Activated CD4-positive, alpha-beta T cell treated with anti-CD3 and anti-CD28 coated beads for 4 hours (primary cell): ENCODE measurements around the gene ZFYVE21.
"Not testable (repeated sequence)": the region's sequence is repeated elsewhere in the genome, so short reads cannot be mapped to it uniquely, and the experiment has no call there.

ENCODE experiments used
- DNase-seq, 2 donors: peaks; one replicate each; pipeline ENCODE4 v3.0.0-alpha.2; 2020

ZFYVE21 gene

DNA sequence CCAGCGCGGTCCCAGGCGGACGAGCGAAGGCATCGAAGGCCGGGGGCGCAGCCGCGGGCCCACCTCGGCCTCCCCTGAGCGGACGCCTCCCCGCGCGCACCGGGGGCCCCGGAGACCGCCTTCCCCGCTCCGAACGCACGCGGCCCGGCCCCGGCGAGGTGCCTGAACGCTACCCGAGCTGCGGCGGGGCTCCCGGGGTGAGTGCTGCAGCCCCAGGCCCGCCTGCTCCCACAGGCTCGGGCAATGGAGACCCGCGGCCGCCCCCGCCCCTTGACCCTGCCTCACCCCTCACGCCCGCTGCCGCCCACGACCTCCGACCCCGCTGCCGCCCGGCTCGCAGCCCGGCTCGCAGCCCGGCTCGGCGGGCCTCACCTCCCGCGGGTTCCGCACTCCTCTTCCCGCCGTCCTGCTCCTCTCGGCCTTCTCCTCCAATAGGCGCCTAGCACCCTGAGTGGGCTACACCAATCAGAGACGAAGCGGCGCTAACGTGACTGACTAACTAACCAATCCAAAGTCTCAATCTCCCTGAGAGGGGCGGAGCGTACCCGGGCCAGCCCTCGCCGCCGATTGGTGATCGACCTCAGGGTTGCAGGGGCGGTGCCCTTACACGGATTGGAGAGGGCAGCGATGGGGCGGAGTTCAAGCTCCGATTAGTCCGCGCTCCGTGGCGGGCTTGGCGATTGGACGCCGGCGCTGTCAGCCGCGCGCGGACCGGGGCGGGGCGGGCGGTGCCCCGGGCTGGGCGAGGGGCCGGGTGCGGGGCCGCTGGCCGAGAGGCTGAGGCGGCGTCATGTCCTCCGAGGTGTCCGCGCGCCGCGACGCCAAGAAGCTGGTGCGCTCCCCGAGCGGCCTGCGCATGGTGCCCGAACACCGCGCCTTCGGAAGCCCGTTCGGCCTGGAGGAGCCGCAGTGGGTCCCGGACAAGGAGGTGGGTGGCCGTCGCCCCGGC, at the start of gene ZFYVE21, which contains the start of gene XRCC3:
TSS of gene ZFYVE21 (plus strand) at position 759 of the 949 bp plus-strand sequence. CDS start at position 791, 32 bp downstream.
TSS of gene XRCC3 (minus strand) at position 400 of the 949 bp plus-strand sequence. CDS start 4,364 bp downstream, outside the sequence.
- peak; percentile 100 for DNase-seq

- DNase-seq, result no peak
These were observed 47.9 kb upstream of the ZFYVE21 start for GRCh38 chr14:103667671-103668070.

GRCh38 chr14:103668117-103668516, 47.5 kb upstream of the ZFYVE21 start:
- DNase-seq, result no peak

DNA sequence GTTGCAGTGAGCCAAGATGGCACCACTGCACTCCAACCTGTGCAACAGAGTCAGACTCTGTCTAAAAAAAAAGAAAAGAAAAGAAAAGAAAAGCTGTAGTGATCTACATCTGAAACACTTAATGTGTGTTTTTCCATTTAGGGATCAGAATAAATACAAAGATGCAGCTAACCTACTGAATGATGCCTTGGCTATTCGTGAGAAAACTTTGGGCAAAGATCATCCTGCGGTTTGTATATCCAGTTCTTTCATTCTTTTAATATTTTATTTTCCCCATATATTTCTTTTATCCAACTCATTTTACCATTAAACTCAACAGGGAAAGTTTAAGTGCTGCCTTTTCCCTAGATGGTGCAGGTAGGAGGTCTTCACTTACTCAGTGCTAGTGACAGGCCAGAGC, 46.2 kb upstream of the ZFYVE21 start:
- no peak for DNase-seq

DNA sequence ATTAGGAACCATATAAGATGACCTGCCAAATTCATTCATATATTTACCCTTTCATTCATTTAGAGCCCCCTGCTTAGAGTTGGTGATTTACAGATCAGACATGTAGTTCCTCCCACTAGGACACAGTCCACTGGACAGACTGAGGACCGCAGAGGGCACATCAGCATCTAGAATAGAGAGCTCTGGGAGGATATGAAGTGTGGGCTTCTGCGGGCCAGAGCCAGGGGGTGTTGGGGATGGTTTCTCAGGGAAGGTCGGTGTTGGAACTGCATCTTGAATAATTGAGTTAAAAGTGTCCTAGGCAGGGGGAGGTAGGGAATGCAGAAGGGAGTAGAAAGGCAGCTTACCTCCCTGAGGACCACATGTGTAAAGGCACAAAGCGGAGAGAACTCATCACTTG, 43.7 kb upstream of the ZFYVE21 start:
- no peak for DNase-seq

- DNase-seq, result no peak
These were observed 39.7 kb upstream of the ZFYVE21 start for GRCh38 chr14:103675957-103676356.

- no peak for DNase-seq
These were observed 38.5 kb upstream of the ZFYVE21 start for GRCh38 chr14:103676881-103677675.

DNA sequence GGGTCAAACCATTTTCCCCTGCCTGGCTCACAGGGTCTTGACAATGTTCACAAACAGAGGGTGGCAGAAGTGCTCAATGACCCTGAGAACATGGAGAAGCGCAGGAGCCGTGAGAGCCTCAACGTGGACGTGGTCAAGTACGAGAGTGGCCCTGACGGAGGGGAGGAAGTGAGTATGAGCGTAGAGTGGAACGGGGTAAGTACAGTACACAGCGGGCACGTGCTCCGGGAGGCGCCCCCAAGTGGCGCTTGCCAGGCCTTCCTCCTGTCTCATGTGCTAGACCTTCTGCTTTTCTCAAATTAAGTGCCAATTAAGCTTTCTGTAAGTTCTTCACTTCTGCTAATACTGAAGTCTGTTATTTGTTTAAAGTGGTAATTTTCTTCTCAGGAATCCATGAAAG, 36.3 kb upstream of the ZFYVE21 start:
- peak; percentile 16 to 24 for DNase-seq

DNA sequence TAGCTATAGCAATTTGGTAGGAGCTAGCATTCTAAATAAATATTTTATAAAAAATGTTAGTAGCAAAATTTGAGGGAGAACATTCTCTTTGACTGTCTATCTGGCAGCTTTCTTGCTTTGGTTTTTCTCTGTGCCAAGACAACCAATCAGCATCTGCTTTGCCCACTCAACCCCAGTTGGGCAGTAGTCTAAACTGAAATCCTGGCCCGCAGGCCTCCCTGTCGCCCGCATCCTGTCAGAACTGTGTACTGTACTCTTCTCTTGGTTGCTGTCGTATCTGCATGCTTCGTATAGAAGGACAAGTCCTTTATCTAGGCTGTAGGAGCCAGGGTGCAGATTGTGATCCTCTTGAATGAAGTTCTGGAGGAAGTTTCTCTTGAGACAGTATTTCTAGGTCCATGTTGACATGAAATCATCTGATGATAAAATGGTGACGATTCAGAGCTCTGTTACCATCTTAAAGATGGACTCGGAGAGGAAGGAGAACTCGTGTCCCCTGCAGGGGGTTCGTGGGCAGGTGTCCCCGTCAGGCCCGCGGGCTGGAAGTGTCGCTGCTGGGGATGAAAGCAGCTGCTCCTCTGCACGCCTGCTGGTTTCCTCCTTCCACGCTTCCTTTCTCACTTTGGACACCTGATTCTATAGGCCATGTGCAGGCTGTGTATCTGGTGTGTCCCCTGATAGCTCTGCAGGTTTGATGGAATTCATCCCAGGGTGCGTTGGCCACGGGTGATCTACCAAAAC, 34.9 kb upstream of the ZFYVE21 start:
- DNase-seq, result no peak

GRCh38 chr14:103683139-103683538, 32.5 kb upstream of the ZFYVE21 start:
- DNase-seq, result no peak

GRCh38 chr14:103684471-103684870, 31.1 kb upstream of the ZFYVE21 start:
- no peak for DNase-seq

DNA sequence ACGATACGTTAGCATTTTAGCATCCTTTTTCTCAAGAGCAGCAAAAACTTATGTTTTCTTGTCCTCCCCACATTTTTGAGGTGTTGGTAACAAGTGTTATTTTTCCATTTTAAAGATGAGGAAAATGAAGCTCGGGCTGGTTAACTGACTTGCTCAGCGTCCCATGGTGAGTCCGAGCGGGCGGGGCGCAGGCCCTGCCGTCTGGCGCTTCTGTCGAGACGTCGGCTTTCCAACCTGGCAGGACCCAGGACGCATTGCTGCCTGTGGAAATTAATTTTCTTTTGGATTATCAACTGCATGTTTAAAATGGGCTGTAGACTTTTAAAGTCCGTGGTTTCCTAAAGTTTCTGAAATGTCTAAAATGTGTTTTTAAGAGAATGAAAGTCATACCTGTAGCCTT, 30.7 kb upstream of the ZFYVE21 start:
- DNase-seq, result no peak

GRCh38 chr14:103685276-103686211, 30.1 kb upstream of the ZFYVE21 start:
- no peak for DNase-seq

DNA sequence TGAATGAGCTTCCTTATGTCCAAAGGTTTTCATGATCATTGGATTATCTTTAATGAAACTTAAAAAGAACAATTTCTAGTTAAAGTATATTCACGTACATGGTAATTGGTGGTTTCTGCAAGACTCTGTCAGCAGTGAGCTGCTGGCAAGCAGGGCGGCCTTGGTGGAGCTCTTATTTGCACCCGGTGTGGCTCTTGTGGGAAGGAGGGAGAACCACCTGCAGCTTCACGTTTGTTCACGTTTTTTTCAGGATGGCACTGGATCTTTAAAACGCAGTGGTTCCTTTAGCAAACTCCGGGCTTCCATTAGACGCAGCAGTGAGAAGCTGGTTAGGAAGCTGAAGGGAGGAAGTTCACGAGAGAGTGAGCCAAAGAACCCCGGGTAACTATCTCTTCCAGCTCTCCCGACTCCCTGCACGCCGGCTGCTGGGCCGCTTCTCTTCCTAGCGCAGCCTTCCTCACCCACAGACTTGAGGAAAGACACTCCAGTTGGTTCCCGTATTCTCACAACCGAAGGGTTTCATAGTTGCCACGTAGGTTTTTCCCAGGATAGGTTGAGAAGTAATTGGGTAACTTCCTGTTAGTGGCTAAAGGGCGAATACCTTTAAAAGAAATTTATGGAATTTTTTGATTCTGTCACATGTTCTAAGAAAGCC, 28.7 kb upstream of the ZFYVE21 start:
- no peak for DNase-seq

DNA sequence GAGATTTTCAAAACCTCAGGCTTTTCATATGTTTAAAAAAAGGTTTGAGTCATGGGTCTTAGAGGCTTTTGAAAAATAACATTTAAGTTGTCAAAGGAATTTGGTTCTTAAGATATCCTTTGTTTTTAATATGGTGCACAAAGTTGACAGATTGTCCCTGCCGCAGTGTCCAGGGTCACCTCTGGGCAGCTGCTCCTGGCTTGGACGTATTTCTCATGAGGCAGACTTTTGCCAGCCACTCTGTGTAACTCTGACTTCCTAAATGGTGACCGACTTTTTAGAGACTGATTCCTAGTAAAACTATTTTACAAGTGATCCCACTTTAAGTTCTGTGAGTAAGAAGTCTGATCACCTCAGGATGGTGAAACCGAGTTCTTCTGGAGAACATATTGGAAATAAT, 27.9 kb upstream of the ZFYVE21 start:
- DNase-seq, result no peak

DNA sequence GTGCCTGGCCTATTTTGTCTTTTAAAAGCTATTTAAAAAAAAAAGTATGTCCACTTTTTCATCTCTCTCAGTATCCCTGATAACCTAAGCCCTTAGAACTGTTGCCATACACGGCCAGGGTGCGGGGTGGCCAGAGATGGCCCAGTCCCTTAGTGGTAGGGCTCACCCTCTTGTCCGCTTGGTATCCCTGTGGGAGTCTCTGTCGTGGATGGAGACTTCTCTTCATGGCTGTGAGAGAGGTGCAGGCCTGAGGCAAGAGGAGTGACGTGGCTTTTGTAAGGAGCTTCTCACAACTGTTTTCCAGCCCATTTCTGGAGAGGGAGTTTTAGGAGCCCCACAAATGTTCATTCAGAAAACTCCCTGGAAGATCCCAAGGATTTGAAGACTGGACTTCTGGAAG, 27.2 kb upstream of the ZFYVE21 start:
- no peak for DNase-seq

GRCh38 chr14:103688906-103689902, 26.4 kb upstream of the ZFYVE21 start:
- DNase-seq, result no peak

- no peak for DNase-seq
These were observed 25.3 kb upstream of the ZFYVE21 start for GRCh38 chr14:103690332-103690731.

DNA sequence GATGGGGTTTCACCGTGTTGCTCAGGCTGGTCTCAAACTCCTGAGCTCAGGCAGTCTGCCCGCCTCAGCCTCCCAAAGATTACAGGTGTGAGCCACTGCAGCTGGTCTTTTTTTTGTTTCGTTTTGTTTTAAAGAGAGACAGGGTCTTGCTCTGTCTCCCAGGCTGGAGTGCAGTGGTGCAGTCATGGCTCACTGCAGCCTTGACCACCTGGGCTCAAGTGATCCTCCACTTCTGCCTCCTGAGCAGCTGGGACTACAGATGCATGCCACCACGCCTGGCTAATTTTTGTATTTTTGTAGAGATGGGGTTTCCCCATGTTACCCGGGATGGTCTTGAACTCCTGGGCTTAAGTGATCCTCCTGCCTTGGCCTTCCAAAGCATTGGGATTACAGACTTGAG, 24.0 kb upstream of the ZFYVE21 start:
- not testable (repeated sequence) for DNase-seq

DNA sequence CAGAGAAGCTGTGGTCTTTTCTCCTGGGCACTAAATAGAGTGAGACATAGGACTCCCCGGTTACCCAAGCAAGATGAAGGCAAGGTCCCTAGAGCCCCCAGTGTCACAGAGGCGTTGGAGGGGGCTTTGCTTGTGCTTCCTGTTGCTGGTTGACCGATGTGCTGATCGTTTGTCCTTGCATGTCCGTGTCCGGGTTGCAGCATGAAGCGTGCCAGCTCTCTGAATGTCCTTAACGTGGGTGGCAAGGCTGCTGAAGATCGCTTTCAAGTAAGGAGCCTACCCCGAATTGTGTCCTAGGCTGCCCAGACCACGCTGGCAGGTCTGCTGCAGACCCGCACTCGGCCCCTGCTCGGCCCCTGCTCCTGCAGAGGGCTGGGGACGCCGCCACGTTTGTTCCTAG, 23.5 kb upstream of the ZFYVE21 start:
- DNase-seq, result no peak
